GM18505 (cell line): ENCODE measurements around the gene PEAK3.

Source experiments
- ATAC-seq: cut with Tn5 transposase; IDR thresholded peaks from one replicate; pipeline ENCODE4 v1.9.1; 2021; ENCODE audit not compliant: unreplicated experiment
- POLR2A ChIP-seq: IDR thresholded peaks from 4 replicates; pipeline ENCODE4 v1.6.1; 2011; ENCODE audit warnings: borderline replicate concordance; ENCODE audit not compliant: insufficient read depth, insufficient read length; ENCODE audit errors: extremely low read depth

Gene PEAK3

GRCh38 chr19:2277138-2277537, 4.8 kb downstream of the PEAK3 start:
- TF ChIP-seq POLR2A: no peak
- no peak for ATAC-seq

- ATAC-seq: no peak
These were observed 5.5 kb downstream of the PEAK3 start for GRCh38 chr19:2276429-2276986.

GRCh38 chr19:2275588-2276428, 6.2 kb downstream of the PEAK3 start:
- no peak for ATAC-seq

More at GRCh38 chr19:2276429-2276986, 5.5 kb downstream of the PEAK3 start:
- no peak for TF ChIP-seq POLR2A

GRCh38 chr19:2274931-2275535, 6.9 kb downstream of the PEAK3 start:
- ATAC-seq: no peak
- TF ChIP-seq POLR2A: no peak

More at GRCh38 chr19:2275588-2276428, 6.2 kb downstream of the PEAK3 start:
- no peak for TF ChIP-seq POLR2A

GRCh38 chr19:2274185-2274711, 7.7 kb downstream of the PEAK3 start:
- no peak for ATAC-seq
- TF ChIP-seq POLR2A: no peak

GRCh38 chr19:2273356-2274184, 8.4 kb downstream of the PEAK3 start:
- TF ChIP-seq POLR2A: peak; percentile 34
- no peak for ATAC-seq

GRCh38 chr19:2271234-2272103, 10.5 kb downstream of the PEAK3 start:
- no peak for TF ChIP-seq POLR2A
- ATAC-seq: no peak

- peak; percentile 65 for TF ChIP-seq POLR2A
- ATAC-seq: no peak
These were observed 11.3 kb downstream of the PEAK3 start for GRCh38 chr19:2270423-2271233.

GRCh38 chr19:2270157-2270422, 11.9 kb downstream of the PEAK3 start:
- no peak for ATAC-seq
- TF ChIP-seq POLR2A: peak; percentile 36

- peak; percentile 100 for TF ChIP-seq POLR2A
- ATAC-seq: peak; percentile 56
These were observed 12.5 kb downstream of the PEAK3 start for GRCh38 chr19:2269244-2270156.

GRCh38 chr19:2268861-2269243, 13.1 kb downstream of the PEAK3 start:
- no peak for TF ChIP-seq POLR2A
- no peak for ATAC-seq
